Islet precursor cell (in vitro differentiated cells): ENCODE measurements around the gene PTPRK.
A peak's percentile ranks its signal among the peaks of the same experiment; 100 is the strongest.
"Not testable (repeated sequence)": the region's sequence is repeated elsewhere in the genome, so short reads cannot be mapped to it uniquely, and the experiment has no call there.

ENCODE experiments used
- DNase-seq: peaks from one replicate; pipeline ENCODE4 v3.0.0-alpha.2; 2018

PTPRK gene

DNA sequence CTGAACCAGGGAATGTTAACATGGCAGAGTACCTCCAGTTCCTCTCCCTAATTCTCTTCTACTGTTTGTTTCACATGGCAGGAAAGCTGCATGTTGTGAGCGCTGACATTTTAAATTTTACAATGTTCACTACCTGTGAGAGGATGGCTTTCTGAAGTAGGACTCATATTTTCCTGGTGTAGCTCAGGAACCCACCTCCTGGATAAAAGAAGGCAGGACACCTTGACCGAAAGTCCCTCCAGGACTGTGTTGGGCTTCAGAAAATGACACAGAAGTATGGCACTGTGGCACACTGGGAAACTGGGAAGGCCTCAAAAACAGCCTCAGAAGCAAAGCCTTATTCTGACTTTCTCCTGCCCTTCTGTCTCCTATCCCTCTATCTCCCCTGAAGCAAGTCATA is 33.3 kb downstream of the PTPRK start:
- no peak for DNase-seq

DNA sequence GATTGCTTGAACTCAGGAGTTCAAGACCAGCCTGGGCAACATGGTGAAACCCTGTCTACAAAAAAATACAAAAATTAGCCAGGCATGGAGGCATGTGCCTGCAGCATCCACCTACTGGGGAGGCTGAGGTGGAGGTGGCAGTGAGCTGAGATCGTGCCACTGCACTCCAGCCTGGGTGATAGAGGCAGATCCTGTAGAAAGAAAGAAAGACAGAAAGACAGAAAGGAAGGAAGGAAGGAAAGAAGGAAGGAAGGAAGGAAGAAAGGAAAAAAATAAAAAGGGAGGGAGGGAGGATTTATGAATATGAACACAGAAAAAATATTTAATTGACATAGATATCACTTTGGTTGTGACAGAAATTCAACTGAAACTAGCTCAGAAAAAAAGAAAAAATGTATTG is 33.8 kb downstream of the PTPRK start:
- not testable (repeated sequence) for DNase-seq

DNA sequence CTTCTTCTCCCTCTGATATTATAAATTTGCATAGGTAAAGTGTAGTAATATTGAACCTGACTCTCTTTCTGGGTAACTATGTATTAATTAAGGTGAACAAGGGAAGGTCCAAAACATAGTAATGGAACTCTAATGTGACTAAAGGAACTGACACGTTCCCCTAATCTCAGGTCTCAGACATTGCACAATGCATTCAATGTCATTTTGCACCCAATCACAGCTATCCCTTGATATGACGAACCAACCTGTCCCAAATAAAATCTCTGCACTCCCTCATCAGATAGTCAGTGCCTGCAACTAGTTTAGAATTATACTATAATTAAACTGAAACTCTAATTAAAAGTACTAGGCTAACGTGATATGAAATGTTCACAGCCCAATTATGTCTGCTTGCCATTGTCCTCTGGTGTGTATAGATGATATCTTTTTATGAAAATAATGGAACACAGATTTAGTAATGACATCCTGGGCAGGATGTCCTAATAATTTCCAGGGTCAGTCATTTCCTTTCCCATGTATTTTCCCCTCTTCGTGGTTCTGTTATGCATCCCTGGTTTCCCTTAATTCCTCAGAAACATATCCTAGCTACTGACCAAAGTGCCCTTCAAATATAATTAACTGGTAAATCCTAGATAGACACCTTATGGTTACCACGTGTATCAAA is 36.8 kb downstream of the PTPRK start:
- no peak for DNase-seq

DNA sequence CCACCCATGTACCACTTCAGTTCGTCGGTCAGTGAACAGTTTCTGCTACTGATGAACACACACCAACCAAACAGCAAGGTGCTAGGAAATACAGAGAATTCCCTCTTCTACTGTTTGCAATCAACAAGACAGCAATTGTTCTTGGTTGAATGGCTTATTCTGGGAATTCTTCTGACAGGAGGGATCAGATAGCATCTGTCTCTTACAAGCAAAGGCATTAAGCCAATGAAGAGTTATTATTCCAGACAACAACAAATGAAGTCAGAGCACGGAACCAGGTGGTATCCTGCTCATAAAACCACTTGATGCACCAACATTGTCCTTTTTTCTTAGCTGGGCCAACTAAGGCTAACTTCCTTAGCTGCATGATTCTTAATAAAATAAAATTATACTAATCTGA is 37.8 kb downstream of the PTPRK start:
- DNase-seq, result no peak

DNA sequence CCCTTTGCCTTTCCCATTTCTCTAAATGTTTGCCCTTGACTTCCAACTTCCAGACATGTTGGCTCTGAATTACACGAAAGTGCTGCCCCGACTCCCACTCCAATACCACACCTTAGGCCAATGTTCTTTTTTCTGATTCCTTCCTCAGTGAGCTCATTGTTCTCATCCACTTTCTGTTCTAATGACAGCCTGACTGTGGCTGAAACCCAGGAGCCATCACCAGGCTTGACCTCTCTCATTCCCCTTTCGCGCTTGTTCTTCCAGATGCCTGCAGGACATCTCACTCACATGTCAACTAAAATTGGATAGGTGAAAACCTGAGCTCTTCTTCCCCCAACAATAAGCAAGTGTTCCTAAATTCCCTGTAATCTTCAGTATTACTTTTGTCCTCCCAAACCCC is 40.4 kb downstream of the PTPRK start:
- DNase-seq, result peak; percentile 78

DNA sequence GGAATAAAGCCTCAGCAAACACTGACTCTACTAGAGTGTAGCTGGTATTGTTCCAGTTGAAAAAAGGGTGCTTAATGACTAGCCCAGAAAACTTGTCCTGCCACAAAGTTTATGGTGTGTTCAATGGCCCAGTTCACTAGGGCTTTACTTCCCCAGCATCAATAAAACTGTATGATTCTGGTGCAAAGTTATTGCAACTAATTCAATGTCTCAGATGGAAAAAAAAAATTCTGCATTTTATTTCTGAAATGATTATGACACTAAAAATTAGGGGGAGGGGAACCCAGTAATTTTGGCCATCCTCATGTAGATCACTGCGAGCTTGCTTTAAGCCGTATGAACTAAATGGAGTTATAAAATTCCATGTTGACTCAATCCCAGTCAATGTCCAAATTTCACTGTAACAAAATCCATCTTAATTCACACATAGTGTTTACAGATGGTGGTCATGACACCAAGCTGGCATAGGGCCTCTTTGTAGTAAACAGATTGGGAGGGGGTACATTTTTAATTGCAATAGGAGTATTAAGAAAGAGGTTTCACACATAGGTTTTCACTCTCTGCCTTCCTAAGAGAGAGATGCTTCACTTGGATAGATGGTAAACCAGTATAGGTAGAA is 41.2 kb downstream of the PTPRK start:
- DNase-seq, result no peak

DNA sequence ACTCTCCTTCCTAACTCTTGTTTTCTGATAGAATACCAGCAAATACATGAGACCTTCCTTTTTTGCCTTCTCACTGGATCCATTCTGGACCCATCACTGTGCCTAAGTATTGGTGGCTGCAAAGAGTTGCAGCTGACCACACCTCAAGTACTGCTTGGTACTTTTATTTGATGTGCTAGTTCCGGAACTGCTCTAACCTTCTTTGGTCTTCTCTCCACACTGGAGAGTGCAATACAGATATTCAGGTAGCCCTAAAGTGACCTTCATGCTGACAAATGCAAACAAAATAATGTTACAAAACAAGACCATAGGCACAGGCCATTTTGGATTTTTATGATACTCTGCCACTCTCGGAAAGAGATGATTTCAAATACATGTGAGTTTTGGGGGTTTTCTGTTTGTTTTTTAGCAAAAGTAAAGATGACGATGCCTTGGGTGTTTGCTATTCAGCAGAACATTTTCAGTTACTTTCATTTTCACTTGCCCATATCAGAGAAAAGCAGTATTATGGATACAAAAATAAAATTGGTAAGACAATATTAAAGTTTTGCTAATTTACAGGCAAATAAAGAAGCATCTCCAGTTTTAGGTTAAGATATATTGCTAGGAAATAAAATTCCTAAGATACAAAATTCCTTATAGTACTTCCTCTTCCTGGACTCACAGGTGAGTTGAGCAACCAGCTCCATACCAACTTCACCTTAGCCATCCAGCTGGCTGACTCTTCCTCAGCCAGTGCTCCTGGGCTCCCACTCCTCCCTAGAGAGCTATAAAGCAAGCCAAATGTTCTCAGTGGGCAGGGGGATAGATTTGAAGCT is 42.0 kb downstream of the PTPRK start:
- DNase-seq, result no peak

DNA sequence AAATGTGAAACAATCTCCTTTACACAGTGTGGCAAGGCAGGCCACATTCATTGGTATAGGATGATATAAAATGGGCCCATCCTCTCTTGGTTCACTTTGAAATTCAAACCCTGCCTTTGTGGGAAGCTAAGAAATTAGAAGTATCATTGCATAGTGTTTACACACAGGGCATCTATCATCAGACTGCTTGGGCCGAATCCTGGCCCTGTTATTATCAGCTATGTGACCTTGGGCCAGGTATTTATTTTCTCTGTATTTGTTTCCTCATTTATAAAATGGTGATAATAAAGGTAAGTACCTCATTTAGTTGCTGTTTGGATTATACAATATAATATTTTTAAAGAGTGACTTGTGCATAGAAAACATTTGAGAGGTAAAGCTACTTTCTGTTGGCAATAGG is 45.5 kb downstream of the PTPRK start:
- no peak for DNase-seq

DNA sequence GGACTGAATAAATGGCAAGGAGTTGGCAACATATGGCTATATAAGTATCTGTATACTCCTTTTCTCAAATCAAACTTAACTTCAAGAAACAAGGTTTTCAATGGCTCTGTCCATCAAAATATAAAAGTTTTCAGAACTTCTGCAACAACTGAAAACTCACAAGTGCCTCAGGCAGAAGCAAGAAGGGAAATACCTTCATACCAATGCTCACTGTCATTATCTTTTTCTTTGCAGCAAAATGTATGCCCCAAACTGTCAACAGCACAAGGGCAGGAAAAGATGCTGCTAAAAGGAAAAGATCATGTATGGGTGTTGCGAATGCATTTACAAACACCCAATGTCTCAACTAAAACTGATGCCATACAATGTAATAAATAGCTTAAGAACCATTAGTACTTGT is 45.9 kb downstream of the PTPRK start:
- DNase-seq, result no peak

DNA sequence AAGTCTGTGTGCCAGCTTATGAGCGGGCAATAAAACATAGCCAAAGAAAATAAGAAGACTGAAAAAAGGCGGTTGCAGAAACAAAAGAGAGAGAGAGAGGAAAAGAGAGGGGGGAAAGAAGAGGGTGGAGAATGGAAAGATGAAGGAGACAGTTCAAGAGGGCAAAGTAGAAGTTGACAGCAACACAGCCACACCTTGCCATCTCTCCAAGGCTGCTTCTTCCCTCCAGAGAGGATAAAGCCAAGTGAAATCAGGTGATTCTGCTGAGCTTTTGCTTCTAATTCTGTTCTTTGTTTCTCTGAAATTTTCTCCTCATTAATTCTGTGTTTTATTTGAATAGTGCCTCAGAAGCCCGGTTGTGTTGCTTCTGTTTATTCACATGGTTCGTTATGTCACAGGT is 48.5 kb downstream of the PTPRK start:
- no peak for DNase-seq

DNA sequence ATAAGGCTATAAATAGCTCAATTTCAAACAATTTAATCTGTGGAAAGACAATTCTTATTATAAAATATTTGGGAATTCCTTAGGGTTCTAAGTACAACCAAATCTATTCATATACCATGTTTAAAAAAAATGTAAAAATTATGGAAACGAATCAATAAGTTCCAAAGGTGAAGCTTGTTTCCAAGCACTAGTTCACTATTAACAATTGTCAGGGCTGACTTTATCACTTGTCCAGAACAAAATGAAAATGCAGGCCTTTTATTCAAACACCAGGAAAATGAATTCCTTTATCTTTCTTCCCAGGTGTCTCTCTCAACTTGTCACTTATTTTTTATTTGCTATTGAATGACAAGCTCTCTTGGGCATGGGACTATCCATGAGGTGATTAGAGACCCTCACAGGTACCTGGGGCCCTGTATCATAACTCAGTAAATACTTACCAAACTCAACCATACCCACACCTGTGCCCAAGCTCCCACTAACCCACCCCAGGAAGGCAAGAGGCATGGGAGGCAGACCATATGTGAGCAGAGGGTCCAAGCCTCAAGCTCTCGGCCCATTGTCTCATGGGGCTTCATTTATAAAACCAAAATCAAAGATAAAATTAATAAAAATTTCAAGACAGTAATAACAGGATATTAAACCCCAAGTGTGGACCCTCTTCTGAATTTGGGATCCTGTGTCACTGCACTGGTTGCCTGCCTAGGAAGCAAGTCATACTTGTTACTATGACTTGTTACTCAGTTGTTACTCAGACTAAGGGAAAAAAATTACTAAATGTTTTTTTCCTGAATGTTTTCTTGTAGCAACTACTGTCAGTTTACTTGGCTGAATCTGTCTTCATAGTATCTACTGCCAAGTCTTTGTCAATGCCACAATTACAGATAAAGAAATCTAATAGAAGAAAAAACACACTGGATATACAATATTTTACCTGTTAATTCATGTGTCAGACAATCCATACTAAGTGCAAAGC is 54.7 kb downstream of the PTPRK start:
- no peak for DNase-seq

DNA sequence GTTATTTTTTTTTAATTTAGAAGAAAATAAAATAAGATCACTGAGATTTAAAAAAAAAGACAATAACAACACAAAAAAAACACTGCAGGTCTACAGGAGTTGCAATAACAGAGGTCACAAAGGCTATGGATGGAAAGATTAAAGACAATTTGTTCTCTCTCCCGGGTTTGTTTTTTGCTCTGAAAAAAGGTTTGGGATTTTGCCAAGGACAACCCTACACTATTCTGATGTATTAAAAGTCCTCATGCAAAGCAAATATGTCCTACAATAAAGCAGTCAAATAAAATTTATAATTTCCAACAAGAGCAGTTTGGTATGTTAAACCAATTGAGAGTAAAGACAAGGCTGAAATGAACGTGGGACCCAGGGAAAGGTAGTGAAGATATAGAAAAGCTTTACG is 55.6 kb downstream of the PTPRK start:
- DNase-seq, result no peak

DNA sequence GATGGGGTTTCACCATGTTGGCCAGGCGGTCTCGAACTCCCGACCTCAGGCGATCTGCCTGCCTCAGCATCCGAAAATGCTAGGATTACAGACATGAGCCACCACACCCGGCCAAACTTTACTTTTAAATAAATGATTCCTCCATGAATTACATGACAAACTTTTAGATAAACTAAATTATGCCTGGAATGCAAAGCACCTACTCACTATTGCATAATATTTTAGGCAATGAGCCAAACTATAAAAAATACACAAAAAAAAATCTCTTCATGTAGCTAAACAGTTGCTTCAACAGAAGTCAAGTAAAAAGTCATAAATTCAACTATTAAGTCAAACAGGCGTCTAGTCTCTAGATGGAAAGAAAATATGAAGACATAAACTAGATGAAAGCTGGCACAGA is 56.5 kb downstream of the PTPRK start:
- no peak for DNase-seq

DNA sequence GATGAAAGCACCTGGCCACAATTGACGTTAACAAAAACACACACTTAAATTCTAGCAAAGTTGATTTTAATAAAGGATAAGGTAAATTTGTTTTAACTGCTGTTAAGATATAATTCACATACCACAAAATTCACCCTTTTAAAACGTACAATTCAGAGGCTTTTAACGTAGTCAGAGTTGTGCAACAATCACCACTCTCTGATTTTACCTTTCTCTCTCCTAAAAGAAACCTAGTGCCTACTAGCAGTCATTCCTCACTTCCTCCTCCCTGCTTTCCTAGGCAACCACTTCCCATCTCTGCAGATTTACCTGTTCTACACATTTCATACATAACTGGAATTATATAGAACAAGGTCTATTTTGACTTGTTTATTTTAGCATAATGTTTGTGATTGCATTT is 58.9 kb downstream of the PTPRK start:
- no peak for DNase-seq

DNA sequence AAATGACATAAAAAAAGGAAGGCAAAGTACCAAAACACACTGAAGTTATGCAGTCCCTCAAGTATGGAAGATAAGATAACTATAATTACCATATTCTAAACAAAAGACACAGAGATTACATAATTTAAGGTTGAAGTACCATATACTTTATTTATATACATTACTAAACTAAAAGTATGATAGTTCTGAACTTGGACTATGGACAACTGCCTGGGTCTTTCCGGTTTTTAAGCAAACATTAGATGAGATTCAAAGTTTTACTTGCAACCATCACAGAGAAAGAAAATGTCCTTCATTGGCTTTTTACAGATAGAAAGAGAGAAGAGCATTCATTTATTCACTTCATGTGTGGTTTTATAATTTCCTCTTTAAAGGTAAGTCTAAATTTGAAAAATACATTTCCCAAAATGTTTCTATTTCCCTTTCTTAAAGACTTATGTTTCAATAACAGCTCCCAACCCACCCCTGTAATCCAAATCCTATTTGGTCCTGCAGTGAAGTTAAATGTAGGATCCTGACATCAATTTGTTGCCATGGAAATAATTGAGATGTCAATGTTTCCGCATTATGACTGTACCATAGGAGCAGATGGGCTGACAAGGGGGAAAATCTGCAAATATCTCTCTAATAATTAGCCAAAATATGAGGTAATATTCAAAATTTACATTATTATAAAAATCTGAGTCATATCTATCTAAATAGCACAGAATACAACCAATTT is 63.7 kb downstream of the PTPRK start:
- no peak for DNase-seq

DNA sequence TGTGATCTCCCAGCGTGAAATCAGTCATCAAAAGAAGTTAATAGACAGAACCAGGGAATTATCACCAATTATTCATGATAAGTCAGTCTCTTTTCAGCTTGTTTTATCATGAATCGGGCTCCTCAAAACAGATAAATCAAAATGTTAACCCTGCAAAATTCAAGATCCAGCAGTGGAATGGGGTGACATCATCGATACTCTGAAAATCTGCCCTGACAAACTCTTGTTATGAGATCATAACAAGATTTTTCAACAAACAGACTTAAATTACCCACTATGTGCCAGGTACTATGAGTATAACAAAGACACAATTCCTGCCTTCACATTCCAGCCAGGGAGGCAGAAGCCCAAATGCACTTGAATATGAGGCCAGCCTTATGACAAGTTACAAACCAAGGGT is 64.4 kb downstream of the PTPRK start:
- DNase-seq, result no peak

DNA sequence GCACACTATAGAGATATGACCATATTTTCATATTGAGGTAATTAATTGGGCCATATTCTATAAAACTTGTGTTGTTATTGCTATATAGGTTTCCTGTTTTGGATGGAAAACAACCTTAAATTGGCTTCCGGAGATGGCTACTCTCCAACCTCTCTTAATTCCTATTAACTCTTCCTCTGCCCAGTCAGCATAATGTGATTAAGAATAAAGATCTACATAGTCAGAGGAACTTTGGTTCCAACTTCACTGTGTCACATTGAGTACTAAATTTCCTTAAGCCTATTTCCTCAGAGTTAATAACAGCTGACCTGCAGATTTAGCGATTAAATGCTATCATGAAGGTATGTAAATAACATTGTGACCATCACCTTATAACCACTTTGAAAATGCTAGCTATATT is 67.7 kb downstream of the PTPRK start:
- no peak for DNase-seq

DNA sequence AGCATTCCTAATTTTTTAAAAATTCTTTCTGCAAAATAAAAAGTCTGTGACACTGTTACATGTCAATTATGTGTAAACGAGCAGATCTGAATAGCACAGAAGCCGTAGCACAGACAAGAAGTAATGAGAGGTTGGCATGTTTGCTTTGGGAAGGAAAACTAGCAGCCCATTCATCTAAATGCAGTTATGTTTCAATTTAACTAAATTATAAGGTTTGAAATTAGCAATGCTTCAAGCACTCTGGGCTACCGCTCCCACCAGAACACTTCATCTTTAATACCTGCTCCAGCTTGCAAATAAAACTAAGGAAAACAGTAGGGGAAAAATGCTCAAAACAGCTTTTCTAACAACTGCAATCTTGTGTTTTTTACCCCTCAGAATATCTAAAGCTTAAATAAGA is 73.9 kb downstream of the PTPRK start:
- DNase-seq, result no peak

DNA sequence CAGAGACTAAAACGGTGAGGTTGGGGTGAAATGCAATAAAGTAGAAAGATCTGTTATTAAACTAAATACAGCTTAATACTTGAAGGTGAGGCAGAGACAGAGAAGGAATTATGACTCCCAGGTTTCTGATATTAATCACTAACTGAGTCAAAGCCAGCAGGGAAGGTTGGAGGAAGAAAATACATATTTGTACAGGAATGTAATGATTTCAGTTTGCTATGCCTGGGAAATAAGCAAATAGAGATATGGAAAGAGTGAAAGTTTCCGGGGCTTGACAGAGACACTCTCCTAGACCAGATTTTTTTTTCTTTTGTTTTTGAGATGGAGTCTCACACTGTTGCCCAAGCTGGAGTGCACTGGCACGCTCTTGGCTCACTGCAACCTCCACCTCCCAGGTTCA is 76.8 kb downstream of the PTPRK start:
- DNase-seq, result no peak

DNA sequence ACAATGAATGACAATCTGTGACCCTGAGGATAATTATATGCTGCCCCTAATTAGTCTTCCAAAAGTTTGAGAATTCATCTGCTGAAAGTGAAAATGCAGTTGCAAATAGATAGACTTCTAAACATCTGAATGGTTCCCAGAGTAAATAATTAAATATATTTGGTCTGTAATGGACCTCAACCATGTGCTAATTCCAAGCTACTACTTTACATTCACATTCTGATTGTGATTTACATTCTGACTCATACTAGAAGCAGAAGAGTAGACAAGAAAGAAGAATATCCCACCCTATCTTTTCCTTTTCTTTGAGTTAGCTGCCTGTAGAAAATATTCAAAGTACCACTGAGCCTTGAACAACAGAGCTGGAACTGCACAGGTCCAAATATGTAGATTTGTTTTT is 80.8 kb downstream of the PTPRK start:
- no peak for DNase-seq

DNA sequence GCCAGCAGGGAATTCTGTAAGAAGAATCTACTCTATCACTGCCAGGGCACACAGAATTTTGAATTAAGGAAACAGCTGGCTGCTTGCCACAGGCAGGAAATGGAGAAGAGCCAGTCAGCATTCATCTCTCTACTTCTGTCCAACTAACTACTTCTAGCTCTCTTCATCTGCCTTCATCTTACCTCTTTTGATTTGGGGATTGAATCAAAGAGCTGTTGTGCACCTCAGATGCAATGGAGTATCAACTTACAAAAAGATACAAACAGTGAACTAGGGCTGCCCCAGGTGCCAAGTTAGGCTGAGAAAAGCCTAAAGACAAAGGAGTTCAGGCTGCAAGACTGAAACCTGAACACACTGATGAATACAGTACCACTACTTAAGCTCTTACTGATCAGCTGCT is 82.0 kb downstream of the PTPRK start:
- no peak for DNase-seq

DNA sequence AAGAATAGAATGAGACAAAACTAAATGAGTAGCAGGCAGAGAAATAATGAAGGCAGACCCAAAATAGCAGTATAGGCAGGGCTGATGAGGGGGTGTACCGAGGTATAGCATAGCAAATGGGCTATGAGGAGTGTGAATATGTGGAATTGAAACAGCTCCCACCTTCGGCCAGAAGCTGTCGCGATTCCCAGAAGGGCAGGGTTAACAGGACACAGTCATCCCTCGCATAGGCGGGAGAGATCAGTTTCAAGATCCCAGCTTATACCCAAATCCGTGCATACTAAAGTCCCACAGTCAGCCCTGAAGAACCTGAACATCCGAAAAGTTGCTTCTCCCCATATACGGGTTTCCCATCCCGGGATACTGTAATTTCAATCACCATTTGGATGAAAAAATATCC is 82.7 kb downstream of the PTPRK start:
- no peak for DNase-seq
